Measurements from ENCODE around the gene UBE2E1.
A peak's percentile ranks its signal among the peaks of the same experiment; 100 is the strongest.
"Not testable (repeated sequence)": the region's sequence is repeated elsewhere in the genome, so short reads cannot be mapped to it uniquely, and the experiment has no call there.

Gene UBE2E1

DNA sequence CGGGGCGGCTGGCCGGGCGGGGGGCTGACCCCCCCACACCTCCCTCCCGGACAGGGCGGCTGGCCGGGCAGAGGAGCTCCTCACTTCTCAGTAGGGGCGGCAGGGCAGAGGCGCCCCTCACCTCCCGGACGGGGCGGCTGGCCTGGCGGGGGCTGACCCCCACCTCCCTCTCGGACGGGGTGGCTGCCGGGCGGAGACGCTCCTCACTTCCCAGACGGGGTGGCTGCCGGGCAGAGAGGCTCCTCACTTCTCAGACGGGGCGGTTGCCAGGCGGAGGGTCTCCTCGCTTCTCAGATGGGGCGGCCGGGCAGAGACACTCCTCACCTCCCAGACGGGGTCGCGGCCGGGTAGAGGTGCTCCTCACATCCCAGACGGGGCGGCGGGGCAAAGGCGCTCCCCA is 65.6 kb downstream of the UBE2E1 start:
- H3K4me3 Mint-ChIP-seq, ATAC-seq: not testable (repeated sequence)

DNA sequence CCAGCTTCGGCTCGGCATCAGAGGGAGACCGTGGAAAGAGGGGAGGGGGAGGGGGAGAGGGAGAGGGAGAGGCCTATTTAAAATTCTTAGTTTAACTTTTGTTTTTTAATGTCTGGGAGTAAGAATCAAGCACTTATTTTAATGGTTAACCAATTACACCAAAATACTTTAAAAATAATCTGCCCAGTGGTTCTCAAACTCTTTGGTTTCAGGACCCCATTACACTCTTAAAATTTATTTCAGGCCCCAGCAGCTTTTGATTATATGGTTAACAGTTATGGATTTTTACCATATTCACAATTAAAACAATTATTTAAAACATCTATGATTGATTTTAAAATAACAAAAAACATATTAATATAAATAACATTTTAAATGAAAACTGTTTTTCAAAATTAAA is 66.6 kb downstream of the UBE2E1 start:
- H3K9me3 Mint-ChIP-seq, result no peaks in the 10 kb centered on the region
- ATAC-seq (no peak), DNase-seq (ENCODE audit: low spot score in 2 of 2) (no peak)
- peaks cover 7% of the 10 kb centered on the region for H3K36me3 Mint-ChIP-seq
- no peak overlapping the region for H3K27ac Mint-ChIP-seq
- no peak overlapping the region for H3K4me3 Mint-ChIP-seq
- H3K4me1 Mint-ChIP-seq, result peaks cover 32% of the 10 kb centered on the region

More for the DNA sequence above, 65.6 kb downstream of the UBE2E1 start:
- H3K4me1 Mint-ChIP-seq, result peaks cover 24% of the 10 kb centered on the region
- not testable (repeated sequence) for H3K36me3 Mint-ChIP-seq; DNase-seq (ENCODE audit: low spot score in 2 of 2); H3K9me3 Mint-ChIP-seq; H3K27ac Mint-ChIP-seq

DNA sequence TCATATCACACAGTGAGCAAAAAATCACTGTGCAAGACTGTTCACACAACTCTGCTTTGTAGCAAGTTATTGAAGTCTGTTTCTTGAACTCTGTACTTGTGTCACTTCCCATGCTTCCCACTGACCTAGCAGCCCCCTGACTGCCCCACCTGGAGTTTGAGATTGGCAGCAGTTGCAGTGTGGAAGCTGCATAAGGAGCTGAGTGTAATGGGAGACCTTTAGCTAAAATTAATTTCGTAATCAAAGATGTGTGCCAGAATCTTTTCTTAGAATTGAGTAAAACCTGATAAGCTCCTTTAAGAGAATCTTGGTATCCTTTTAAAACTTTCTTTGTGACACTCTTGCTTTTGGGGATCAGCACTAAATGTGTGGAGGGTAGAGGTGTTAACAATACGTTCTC is 68.2 kb downstream of the UBE2E1 start:
- ATAC-seq (no peak), DNase-seq (ENCODE audit: low spot score in 2 of 2) (no peak)
- Mint-ChIP-seq H3K36me3 (peaks cover 7% of the 10 kb centered on the region), H3K9me3 (no peaks in the 10 kb centered on the region), H3K27ac (no peak overlapping the region), H3K4me1 (peaks cover 38% of the 10 kb centered on the region), H3K4me3 (no peak overlapping the region)

DNA sequence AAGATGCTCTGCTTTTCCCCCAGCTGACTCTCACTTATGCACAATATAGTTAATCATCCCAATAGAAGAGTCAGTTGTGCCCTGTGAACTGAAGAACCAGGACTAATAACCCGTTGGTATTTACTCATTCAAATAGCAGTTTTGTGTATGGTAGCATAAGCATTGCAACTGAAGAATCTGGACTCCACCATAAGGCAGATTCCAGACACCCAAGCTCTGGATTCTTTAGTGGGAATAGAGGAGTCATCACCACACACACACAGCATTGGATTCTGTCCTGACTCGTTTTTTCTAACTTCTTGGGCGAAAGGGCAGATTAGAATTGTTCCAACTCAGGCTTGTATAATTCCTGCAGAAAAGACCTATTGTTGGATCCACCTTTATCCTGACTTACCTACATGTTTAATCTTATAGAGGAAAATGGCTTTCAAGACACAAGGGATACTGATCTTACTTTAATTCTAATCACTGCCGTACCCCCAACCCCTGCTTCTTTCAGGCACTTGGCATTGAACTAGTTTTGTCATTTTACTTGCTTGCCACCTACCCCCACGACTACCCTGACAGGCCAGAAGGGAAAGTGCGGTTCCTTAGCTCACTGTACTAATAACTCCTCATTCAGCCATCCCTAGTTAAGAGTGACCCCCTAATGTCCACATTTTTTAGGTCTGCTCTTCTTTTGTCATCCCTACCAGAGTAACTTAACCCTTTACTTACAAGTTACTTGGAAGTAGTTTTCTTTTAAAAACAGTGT is 68.8 kb downstream of the UBE2E1 start:
- DNase-seq (ENCODE audit: low spot score in 2 of 2) (no peak), ATAC-seq (no peak)
- peaks cover 1% of the 10 kb centered on the region for H3K36me3 Mint-ChIP-seq
- peaks cover 44% of the 10 kb centered on the region for H3K4me1 Mint-ChIP-seq
- no peak overlapping the region for H3K27ac Mint-ChIP-seq
- no peak overlapping the region for H3K4me3 Mint-ChIP-seq
- no peaks in the 10 kb centered on the region for H3K9me3 Mint-ChIP-seq

DNA sequence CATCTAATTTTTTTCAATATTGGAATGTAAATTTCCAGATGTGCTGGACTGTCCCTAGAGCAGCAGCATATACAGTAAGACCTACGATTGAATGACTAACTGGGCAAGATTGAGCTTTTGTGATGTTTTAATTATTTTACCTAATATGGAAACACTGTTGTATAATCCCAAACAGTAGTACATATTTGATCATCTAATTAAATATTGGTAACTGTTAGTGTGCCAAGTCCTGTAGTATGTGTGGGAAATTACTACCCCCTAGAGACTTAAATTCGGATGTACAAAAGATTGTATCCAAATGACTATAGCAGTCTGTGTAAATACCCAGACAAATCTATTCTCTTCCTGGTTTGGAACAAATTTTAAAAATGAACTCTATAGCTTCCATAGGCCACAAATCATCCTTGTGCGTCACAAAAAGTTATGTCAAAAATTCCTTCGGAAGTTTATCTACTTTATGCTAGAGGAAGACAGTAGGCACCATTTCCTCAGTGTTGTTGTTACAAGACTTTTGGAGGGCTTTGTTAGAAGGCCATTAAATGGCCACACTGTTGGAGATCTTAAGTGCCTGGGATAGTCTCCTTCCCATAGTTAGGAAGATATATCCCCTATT is 69.5 kb downstream of the UBE2E1 start:
- no peaks in the 10 kb centered on the region for H3K9me3 Mint-ChIP-seq
- no peak for ATAC-seq
- no peaks in the 10 kb centered on the region for H3K36me3 Mint-ChIP-seq
- no peak overlapping the region for H3K4me3 Mint-ChIP-seq
- no peak overlapping the region for H3K27ac Mint-ChIP-seq
- H3K4me1 Mint-ChIP-seq, result peaks cover 46% of the 10 kb centered on the region
- DNase-seq (ENCODE audit: low spot score in 2 of 2), result no peak

DNA sequence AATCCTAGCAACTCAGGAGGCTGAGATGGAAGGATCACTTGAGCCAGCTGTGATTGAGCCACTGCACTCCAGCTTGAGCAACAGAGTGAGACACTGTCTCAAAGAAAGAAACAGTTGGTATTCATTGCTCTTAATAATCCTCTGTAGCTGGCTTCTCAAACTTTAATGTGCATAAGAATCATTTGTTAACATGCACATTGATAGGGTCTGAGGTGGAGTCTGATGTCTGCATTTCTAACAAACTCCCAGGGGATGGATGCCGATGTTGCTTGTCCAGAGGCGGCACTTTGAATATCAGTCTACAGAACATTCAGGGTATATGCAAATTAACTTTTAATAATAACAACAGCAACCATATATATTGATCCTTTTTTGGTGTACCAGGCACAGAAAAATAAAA is 71.2 kb downstream of the UBE2E1 start:
- ATAC-seq, result no peak
- H3K27ac Mint-ChIP-seq, result no peak overlapping the region
- H3K9me3 Mint-ChIP-seq, result no peaks in the 10 kb centered on the region
- no peak for DNase-seq (ENCODE audit: low spot score in 2 of 2)
- peaks cover 46% of the 10 kb centered on the region for H3K4me1 Mint-ChIP-seq
- no peak overlapping the region for H3K4me3 Mint-ChIP-seq
- no peaks in the 10 kb centered on the region for H3K36me3 Mint-ChIP-seq

DNA sequence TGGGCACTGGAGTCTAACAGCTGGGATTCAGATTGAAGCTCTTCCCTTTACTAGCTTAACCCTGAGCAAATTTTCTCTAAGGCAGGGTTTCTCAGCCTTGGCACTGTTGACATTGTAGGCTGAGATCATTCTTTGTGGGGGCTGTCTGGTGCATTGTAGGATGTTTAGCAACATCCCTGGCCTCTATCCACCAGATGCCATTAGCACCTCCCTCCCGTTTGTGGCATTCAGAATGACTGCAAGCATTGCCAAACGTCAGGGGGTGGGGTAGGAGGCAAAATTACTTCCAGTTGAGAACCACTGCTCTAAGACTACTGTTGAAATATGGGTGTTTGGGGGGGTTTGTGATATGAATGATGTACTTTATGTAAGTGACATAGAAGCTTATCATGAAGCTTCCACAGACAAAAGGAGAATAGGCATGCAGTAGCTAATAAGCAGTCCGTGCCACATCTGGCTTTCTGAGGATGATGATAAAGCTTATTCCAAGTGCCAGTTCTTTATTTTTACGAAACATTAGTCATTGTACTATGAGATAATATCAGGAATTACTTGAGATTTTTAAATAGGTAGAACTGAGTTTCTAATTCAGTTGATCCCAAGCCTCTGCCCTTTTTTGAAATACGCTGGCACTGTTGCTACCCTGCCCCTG is 71.7 kb downstream of the UBE2E1 start:
- ATAC-seq, result no peak
- Mint-ChIP-seq H3K36me3 (no peaks in the 10 kb centered on the region), H3K4me1 (peaks cover 46% of the 10 kb centered on the region)

DNA sequence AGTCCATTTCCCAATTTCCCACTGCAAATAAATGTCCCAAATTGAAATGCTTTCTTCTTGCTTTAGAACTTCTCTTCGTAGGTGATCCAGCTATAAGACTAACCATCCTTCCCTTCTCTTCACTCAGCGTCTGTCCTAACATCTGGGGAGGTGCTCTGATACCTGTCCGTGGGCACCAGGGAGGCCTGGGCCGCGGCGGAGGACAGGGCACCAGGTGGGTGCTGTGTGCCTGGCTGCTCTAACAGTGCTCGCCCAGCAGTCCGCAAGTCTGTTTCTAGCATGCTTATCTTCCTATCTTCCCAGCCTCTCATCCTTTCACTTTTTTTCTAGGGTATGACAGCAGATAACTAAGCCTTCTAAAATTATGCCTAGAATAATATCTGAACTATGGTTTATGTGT is 73.7 kb downstream of the UBE2E1 start:
- Mint-ChIP-seq H3K27ac (no peak overlapping the region), H3K36me3 (no peaks in the 10 kb centered on the region), H3K9me3 (no peaks in the 10 kb centered on the region), H3K4me3 (no peak overlapping the region), H3K4me1 (peaks cover 40% of the 10 kb centered on the region)
- DNase-seq (ENCODE audit: low spot score in 2 of 2) (no peak), ATAC-seq (no peak)

More for the DNA sequence above, 71.7 kb downstream of the UBE2E1 start:
- Mint-ChIP-seq H3K4me3 (no peak overlapping the region), H3K27ac (peak overlapping the region; percentile 26), H3K9me3 (no peaks in the 10 kb centered on the region)
- DNase-seq (ENCODE audit: low spot score in 2 of 2), result no peak

DNA sequence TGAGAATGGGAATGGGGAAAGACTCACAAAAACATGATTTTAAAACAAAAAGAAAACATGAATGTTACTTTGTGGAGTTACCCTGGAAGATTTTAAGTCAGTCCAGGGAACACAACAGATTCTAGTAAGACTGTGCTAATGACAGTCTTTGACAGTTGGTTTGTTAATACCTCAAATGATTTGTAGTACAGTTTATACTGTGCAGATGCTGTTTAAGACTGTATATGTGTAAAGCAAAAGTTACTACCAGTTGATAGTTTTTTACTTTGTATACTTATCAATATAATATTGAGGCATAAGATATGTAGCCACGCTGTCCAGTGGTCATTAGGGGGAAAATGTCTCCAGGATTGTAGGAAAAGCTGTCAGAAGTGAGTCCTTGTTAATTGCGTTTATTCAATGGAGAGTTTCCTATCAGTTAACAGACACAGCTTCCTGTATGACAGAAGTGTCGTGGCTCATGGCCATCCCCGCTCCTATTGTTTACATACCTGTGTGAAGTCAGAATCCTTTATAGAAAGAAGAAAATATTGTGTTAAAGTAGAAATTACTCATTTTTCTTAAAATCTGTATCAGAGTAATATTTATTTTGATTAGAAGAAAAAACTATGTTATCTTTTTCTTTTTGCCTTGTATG is 75.1 kb downstream of the UBE2E1 start:
- DNase-seq (ENCODE audit: low spot score in 2 of 2), result no peak
- Mint-ChIP-seq H3K4me1 (peaks cover 35% of the 10 kb centered on the region), H3K9me3 (no peaks in the 10 kb centered on the region), H3K36me3 (no peaks in the 10 kb centered on the region), H3K27ac (peak overlapping the region; percentile 34), H3K4me3 (no peak overlapping the region)
- ATAC-seq, result no peak

DNA sequence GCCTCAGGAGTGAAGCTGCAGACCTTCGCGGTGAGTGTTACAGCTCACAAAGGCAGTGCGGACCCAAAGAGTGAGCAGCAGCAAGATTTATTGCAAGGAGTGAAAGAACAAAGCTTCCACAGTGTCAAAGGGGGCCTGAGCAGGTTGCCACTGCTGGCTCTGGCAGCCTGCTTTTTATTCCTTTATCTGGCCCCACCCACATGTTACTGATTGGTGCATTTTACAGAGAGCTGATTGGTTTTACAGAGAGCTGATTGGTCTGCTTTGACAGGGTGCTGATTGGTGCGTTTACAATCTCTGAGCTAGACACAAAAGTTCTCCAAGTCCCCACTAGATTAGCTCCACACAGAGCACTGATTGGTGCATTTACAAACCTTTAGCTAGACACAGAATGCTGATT is 76.2 kb downstream of the UBE2E1 start:
- not testable (repeated sequence) for H3K36me3 Mint-ChIP-seq; DNase-seq (ENCODE audit: low spot score in 2 of 2); H3K4me3 Mint-ChIP-seq; H3K9me3 Mint-ChIP-seq; H3K27ac Mint-ChIP-seq; ATAC-seq
- peaks cover 23% of the 10 kb centered on the region for H3K4me1 Mint-ChIP-seq

DNA sequence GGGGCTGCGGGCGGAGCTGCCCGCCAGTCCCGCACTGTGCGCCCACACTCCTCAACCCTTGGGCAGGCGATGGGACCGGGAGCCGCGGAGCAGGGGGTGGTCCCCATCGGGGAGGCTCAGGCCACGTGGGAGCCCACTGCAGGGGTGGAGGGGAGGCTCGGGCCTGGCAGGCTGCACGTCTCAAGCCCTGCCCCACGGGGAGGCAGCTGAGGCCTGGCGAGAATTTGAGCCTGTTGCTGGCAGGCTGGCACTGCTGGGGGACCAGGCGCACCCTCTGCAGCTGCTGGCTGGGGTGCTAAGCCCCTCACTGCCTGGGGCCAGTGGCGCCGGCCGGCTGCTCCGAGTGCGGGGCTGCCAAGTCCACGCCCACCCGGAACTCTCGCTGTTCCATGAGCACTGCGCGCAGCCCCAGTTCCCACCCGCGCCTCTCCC is 76.7 kb downstream of the UBE2E1 start:
- Mint-ChIP-seq H3K27ac (no peak overlapping the region), H3K4me1 (peaks cover 18% of the 10 kb centered on the region), H3K36me3 (no peaks in the 10 kb centered on the region), H3K9me3 (no peaks in the 10 kb centered on the region), H3K4me3 (no peak overlapping the region)
- ATAC-seq, result no peak
- DNase-seq (ENCODE audit: low spot score in 2 of 2), result no peak

DNA sequence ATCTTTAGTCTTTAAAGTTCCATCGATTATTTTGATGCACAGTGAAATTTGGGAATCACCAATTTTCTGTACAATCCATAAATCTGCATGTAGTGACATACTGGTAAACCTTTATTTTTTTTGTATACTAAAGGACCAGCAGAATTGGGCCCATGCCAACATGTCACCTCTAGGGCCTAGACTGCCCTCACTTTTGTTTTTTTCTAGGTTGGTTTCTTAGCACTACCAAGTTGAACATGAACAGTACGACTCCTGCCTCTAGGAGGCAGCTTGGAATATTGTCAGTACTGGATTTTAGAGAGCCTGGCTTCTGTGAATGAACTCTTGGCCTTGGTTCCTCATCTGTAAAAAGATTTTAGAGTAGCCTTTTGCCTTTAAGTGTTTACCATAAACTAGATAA is 78.7 kb downstream of the UBE2E1 start:
- Mint-ChIP-seq H3K36me3 (peaks cover 4% of the 10 kb centered on the region), H3K4me3 (no peak overlapping the region), H3K9me3 (no peaks in the 10 kb centered on the region), H3K4me1 (peaks cover 3% of the 10 kb centered on the region), H3K27ac (no peak overlapping the region)
- ATAC-seq, result no peak
- DNase-seq (ENCODE audit: low spot score in 2 of 2), result no peak

DNA sequence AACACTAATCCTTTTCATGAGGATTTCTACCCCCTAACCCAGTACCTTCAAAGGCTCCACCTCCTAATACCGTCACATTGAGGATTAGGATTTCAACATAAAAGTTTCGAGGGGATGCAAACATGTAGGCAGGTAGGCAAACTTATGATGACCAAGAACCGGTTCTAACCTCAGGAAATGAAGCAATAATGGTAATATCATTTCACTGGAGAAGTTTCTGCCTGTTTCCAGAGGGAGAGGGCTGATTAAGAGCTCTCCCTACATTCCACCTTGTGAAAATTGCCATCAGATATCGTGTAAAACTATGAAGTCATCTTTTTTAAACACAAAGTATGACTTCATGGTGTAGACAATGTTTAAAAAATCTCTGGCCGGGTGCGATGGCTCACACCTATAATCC is 79.5 kb downstream of the UBE2E1 start:
- Mint-ChIP-seq H3K27ac (no peak overlapping the region), H3K4me3 (no peak overlapping the region)

DNA sequence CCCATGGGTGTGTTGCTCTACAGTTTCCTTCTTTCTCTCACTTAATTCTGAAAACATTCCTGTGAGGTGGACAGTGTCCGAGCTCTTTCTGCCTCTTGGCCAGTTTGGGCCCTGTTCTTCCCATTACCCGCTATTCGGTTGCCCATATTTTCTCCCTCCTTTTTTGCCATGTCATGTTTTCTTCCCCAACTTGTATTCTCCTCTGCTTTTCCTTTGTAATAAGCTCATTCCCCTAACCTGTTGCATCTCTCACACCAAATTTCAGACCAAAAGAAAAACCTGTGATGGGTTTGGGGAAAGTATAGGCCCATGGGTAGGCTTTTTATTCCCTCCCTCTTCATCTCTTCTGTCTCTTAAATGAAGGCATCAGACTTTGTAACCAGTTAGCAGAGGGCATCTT is 80.6 kb downstream of the UBE2E1 start:
- Mint-ChIP-seq H3K9me3 (no peaks in the 10 kb centered on the region), H3K36me3 (peaks cover 6% of the 10 kb centered on the region), H3K4me3 (no peak overlapping the region), H3K27ac (peak overlapping the region; percentile 33), H3K4me1 (no peaks in the 10 kb centered on the region)
- ATAC-seq (no peak), DNase-seq (ENCODE audit: low spot score in 2 of 2) (no peak)

More for the DNA sequence above, 79.5 kb downstream of the UBE2E1 start:
- Mint-ChIP-seq H3K36me3 (peaks cover 6% of the 10 kb centered on the region), H3K9me3 (no peaks in the 10 kb centered on the region), H3K4me1 (no peaks in the 10 kb centered on the region)
- ATAC-seq (no peak), DNase-seq (ENCODE audit: low spot score in 2 of 2) (no peak)

DNA sequence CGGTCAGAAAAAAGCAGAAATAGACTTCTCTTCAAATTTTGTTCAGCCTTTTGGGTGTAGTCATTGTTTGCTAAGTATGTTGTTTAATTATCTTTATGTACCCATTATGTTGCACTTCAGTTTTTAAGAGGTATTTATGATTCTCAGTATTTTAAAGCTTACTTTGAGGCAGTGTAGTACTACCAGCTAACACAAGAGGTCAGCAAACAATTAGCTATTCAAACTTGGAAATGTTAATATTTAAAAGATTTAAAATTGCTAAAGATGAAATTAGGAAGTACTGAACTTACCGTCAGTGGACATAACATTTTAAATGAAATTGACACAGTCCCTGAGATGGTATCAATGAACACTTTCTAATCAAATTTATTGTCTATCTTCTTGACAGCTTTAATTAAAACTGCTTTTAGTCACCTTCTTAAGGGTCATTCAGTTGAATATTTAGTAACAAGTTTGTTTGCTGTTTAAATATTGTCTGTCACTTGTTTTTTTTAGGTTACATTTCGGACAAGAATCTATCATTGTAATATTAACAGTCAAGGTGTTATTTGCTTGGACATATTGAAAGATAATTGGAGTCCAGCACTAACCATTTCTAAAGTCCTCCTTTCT is 83.0 kb downstream of the UBE2E1 start:
- H3K36me3 Mint-ChIP-seq, result peaks cover 21% of the 10 kb centered on the region
- H3K27ac Mint-ChIP-seq, result no peak overlapping the region
- no peak for DNase-seq (ENCODE audit: low spot score in 2 of 2)
- no peak overlapping the region for H3K4me3 Mint-ChIP-seq
- H3K4me1 Mint-ChIP-seq, result no peaks in the 10 kb centered on the region
- H3K9me3 Mint-ChIP-seq, result no peaks in the 10 kb centered on the region
- ATAC-seq, result no peak
